ENCODE data around the gene FLT3LG. TPM values are rescaled to one million over a fixed set of nuclear protein-coding genes. Genes with fewer than 3 reads are reported as not detected.
"Not testable (repeated sequence)": the region's sequence is repeated elsewhere in the genome, so short reads cannot be mapped to it uniquely, and the experiment has no call there.

Gene FLT3LG
- total RNA-seq, 2 donors from 2014 or later: 2.9 to 10.7 TPM

GRCh38 chr19:49443366-49444099 lies 30.5 kb upstream of the FLT3LG start:
- under 1% methylated on average over 40 of the region's 47 CpGs for WGBS
- H3K4me1 ChIP-seq (replicated peaks): no peaks in the 10 kb centered on the region
- TF ChIP-seq CTCF (IDR thresholded peaks at IDR 0.05) (peak; percentile 69 to 91 (median 86)), POLR2AphosphoS5 (IDR thresholded peaks at IDR 0.05) (peak; percentile 82), POLR2A (IDR thresholded peaks at IDR 0.05) (no peak)
- H3K27ac ChIP-seq: peak overlapping the region; percentile 50 to 76
- peak overlapping the region; percentile 38 to 52 for H3K4me3 ChIP-seq
- peak; percentile 94 for DNase-seq (ENCODE audit: low spot score)
- peaks cover 15% of the 10 kb centered on the region for H3K27me3 ChIP-seq (replicated peaks; ENCODE audit: insufficient read depth)
- no peaks in the 10 kb centered on the region for H3K36me3 ChIP-seq
- intact Hi-C loops (cut with DNase I): loop anchor here (2.0 to 5.0 kb wide), 2 partner anchors 51 to 216 kb away; no protein-coding TSS in a partner anchor
- no peaks in the 10 kb centered on the region for H3K9me3 ChIP-seq

GRCh38 chr19:49444100-49444700 lies 29.8 kb upstream of the FLT3LG start:
- DNase-seq (ENCODE audit: low spot score); H3K27ac ChIP-seq; H3K9me3 ChIP-seq; H3K4me1 ChIP-seq (replicated peaks); H3K4me3 ChIP-seq; H3K36me3 ChIP-seq: not testable (repeated sequence)
- WGBS: 72% methylated on average over 5 of the region's 5 CpGs
- H3K27me3 ChIP-seq (replicated peaks; ENCODE audit: insufficient read depth): peaks cover 15% of the 10 kb centered on the region
- intact Hi-C loops (cut with DNase I): loop anchor here (5.0 kb wide), 1 partner anchor 217 kb away; no protein-coding TSS in a partner anchor

DNA sequence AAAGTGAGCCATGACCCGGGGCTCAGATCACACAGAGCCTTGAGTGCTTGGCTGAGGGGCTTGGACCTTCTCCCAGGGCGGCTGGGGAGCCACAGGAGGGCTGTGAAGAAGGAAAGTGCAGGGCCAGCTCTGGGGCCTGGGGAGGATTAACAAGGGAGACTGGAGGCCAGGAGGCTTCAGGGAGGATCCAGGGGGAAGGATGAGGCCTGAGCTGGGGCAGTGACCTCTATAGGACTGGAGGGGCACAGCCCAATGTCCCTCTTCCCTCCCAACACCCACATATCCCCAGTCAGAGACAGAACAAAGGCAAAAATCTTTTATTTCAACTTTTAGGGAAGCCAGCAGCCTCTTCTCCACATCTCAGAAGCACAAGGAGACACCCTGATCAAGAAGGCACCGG lies 28.0 kb upstream of the FLT3LG start:
- no peaks in the 10 kb centered on the region for H3K4me1 ChIP-seq (replicated peaks)
- H3K27me3 ChIP-seq (replicated peaks; ENCODE audit: insufficient read depth): peaks cover 3% of the 10 kb centered on the region
- no peak for TF ChIP-seq CTCF (IDR thresholded peaks at IDR 0.05)
- TF ChIP-seq POLR2AphosphoS5 (IDR thresholded peaks at IDR 0.05): no peak
- TF ChIP-seq POLR2A (IDR thresholded peaks at IDR 0.05): no peak
- H3K9me3 ChIP-seq: no peaks in the 10 kb centered on the region
- 92% methylated on average over 3 of the region's 3 CpGs for WGBS
- no peak overlapping the region for H3K27ac ChIP-seq
- no peaks in the 10 kb centered on the region for H3K36me3 ChIP-seq
- H3K4me3 ChIP-seq: no peak overlapping the region
- no peak for DNase-seq (ENCODE audit: low spot score)
- intact Hi-C loops (cut with DNase I): no loop called here

DNA sequence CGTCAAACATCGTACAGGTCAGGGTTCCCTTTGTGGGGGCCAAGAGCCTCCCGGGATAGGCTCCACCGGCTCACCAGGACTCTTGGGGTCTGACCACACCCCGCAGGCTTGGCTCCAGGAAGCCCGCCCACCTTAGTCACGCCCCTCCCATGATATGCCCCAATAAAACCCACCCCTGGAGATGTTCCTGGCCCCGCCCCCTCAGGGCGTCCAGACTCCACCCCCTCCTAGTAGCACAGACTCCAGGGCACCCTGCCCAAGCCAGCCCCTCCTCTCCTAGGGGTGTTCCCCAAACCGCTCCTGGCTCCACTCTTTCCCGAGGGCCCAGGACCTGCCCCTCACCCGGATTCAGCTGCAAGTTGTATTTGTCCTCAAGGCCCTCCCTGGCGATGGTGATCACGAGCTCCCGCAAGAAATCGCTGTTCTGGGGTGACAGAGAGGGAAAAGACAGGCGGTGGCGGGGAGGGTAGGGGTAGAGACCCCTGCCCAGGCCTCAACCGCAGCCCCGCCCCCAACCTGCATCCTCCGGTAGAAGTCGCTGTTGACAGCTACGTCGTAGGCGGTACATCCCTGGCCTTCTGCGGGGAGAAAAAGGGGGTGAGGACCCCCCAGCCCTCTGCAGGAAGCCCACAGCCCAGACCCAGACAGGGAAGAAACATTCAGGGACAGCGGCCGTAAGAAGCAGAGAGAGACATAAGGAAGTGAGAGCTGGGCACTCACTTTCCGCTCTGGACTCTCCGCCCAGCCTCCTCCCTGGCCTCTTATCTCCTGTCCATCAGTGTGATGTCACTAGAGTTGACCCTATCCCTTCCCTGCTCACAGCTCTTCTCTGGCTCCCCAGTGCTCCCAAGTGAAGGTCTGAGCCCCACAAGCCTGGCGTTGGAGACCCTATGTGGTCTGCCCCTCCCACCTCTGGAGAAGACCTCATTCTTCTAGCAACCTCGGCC lies 26.3 kb upstream of the FLT3LG start:
- Histone ChIP-seq H3K27ac (no peak overlapping the region), H3K4me3 (no peak overlapping the region), H3K36me3 (no peaks in the 10 kb centered on the region), H3K27me3 (replicated peaks; ENCODE audit: insufficient read depth) (no peaks in the 10 kb centered on the region), H3K9me3 (no peaks in the 10 kb centered on the region), H3K4me1 (replicated peaks) (no peaks in the 10 kb centered on the region)
- intact Hi-C loops (cut with DNase I): no loop called here
- TF ChIP-seq CTCF (IDR thresholded peaks at IDR 0.05) (no peak), POLR2A (IDR thresholded peaks at IDR 0.05) (no peak), POLR2AphosphoS5 (IDR thresholded peaks at IDR 0.05) (no peak)
- WGBS: 63% methylated on average over 32 of the region's 32 CpGs
- no peak for DNase-seq (ENCODE audit: low spot score)

- H3K27me3 ChIP-seq (replicated peaks; ENCODE audit: insufficient read depth): no peaks in the 10 kb centered on the region
- WGBS: 90% methylated on average over 6 of the region's 6 CpGs
- no peaks in the 10 kb centered on the region for H3K9me3 ChIP-seq
- no peak overlapping the region for H3K4me3 ChIP-seq
- no peak for DNase-seq (ENCODE audit: low spot score)
- H3K27ac ChIP-seq: no peak overlapping the region
- no peaks in the 10 kb centered on the region for H3K36me3 ChIP-seq
- intact Hi-C loops (cut with DNase I): no loop called here
- TF ChIP-seq POLR2A (IDR thresholded peaks at IDR 0.05) (no peak), CTCF (IDR thresholded peaks at IDR 0.05) (no peak), POLR2AphosphoS5 (IDR thresholded peaks at IDR 0.05) (no peak)
- H3K4me1 ChIP-seq (replicated peaks): no peaks in the 10 kb centered on the region
Measured at GRCh38 chr19:49448432-49448786, 25.6 kb upstream of the FLT3LG start.

Measured in prostate gland (tissue), 2 donors.